Stimulated activated CD4-positive, alpha-beta T cell treated with anti-CD3 and anti-CD28 coated beads, Interleukin-2, amount 100 ng/mL, for 4 hours (primary cell): ENCODE measurements around the gene PRKN.

ENCODE experiments used
- DNase-seq: peaks from one replicate; pipeline ENCODE4 v3.0.0-alpha.2; 2020; ENCODE audit warnings: low read depth

PRKN gene

DNA sequence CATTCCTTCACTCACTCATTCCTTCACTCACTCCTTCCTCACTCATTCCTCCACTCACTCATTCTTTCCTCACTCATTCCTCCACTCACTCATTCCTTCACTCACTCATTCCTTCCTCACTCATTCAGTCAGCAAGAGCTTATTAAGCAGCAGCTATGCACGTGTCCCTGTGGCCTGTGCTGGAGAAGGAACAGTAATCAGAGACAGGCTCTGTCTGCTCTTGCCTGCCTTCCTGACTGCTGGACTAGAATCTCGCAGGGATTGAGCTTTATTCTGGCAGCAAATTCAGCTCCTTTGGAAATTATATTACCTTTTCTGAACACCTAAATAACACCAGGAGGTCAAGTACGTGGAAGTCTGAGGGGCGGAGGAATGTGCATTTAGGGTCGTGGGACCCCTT lies 1314.8 kb downstream of the PRKN start:
- DNase-seq = no peak

DNA sequence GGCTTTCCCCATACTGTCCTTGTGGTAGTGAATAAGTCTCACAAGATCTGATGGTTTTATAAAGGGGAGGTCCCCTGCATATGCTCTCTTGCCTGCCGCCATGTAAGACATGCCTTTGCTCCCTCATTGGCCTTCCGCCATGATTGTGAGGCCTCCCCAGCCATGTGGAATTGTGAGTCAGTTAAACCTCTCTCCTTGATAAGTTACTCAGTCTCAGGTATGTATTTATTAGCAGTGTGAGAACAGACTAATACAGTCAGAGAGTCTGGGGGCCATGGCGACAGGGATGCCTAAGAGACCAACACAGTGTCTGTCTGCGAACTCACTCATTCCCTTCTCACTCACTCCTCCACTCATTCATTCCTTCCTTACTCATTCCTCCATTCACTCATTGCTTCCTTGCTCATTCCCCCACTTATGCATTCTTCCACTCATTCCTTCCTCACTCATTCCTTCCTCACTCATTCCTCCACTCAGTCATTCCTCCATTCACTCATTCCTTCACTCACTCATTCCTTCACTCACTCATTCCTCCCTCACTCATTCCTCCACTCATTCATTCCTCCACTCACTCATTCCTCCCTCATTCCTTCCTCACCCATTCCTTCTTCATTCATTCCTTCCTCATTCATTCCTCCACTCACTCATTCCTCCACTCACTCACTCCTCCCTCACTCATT lies 1316.2 kb downstream of the PRKN start:
- DNase-seq = no peak

DNA sequence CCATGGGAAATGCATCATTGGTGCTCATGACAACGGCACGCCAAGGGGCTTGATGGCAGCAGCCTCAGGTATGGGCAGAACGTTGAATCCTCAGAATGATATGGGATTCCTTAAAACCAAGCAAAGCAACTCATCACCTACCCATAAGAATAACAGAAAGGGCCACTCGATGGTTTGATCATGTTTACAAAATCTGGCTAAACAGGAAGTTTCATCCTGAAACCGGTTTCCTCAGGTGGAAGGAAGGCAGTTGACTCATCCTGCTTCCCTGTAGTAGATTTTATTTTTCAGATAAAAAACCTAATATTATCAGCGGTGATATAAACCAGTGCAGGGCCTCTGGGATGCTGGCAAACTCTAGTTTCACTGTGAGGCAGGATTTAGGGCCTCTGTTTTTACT lies 1316.8 kb downstream of the PRKN start:
- DNase-seq = no peak

DNA sequence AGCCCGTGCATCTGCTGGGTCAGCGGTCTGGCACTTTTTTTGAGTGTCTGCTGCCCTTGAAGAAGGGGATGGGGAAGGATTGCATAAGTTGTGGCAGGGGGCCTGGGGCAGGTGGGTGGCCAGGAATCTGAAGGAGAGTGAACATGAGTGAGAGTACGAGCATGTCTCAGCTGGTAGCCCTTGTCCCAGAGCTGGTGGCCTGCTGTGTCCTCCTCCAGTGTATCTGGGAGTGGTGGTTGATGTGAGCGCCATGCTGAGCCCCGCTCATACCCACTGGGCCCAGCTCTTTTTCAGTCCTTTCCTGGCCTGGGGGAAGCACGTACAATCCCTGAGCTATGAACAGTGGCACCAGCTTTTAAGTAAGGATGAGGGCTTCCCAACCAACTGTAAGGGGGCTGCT lies 1317.5 kb downstream of the PRKN start:
- DNase-seq = no peak

DNA sequence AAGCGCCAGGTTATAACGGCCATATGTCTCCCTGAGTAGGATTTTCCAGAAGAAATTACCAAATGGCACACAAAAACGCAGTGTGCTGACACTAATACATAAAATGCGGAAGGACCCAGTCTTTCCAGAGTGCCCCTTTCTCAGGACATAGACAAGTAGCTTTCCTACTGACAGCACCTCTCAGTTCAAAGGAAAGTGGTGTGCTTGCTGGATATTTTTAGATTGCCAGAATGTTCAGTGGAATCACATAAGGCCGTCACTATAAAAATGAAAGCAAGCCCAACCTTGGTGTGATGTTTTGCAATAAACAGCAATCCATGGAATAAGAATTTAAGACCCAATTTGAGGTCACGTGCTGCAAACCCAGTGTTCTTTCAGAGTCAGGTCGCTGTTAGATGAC lies 1318.2 kb downstream of the PRKN start:
- DNase-seq = no peak

DNA sequence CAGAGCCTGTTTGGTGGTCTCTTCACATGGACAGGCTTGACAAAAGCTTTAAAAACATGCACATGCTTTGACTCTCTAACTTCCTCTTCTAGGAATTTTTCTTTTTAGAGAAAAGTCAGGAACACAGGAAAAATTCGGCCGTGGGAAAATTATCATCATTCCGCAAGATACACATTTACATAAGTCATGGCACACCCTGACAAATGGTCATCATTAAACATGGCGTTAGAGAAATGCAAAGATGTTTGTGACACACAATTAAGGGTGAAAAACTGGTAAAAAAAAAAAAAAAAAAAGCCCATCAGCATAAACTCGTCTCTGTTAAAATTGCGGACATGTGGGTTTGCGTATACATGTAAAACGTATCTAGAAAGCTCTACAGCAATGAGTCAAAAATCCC lies 1319.5 kb downstream of the PRKN start:
- DNase-seq = no peak

DNA sequence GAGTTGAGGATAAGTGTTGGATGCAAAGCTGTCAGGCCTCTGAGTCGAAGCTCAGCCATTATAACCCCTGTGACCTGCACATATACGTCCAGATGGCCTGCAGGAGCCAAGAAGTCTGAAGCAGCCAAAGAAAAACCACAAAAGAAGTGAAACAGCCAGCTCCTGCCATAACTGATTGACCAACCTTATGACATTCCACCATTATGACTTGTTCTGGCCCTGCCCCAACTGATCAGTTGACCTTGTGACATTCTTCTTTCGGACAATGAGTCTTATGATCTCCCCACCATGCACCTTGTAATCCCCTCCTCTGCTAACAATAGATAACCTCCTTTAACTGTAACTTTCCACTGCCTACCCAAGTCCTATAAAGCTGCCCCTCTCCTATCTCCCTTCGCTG lies 1320.0 kb downstream of the PRKN start:
- DNase-seq = no peak

DNA sequence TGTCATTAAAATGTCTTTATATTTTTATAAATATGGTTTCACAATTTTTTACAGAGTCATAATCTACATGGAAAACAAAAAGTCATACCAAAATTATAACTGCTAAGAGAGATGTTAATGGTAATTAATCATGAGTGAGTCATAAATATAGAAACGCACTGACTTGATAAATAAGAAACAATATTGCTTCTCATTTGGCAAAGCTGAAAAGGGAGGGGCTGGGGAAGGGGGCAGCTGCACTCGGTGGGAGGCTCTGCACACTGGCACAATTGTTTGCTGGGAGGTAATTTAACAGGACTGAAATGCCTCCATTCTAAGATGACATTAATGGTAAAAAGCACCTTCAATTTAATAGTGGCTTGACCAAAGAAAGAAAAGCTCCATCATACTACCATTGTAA lies 1320.5 kb downstream of the PRKN start:
- no peak for DNase-seq

DNA sequence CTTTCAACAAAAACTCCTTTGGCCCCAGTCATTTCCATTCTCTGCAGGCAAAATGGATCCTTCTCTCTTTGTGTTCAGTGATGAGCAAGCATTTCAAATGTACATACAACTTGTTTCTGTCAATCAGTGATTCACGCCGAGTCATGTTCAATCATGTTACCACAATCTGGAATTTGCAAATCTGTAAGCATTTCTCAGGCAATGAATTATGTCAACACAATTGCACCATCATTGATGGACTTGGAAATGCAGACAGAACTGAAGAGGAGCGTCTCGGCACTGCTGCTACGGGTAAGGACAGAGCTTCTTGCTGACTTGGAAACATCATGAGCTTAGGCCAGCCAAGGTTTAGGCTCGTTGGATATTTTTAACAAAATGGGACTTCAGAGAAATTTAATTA lies 1320.9 kb downstream of the PRKN start:
- DNase-seq = no peak

DNA sequence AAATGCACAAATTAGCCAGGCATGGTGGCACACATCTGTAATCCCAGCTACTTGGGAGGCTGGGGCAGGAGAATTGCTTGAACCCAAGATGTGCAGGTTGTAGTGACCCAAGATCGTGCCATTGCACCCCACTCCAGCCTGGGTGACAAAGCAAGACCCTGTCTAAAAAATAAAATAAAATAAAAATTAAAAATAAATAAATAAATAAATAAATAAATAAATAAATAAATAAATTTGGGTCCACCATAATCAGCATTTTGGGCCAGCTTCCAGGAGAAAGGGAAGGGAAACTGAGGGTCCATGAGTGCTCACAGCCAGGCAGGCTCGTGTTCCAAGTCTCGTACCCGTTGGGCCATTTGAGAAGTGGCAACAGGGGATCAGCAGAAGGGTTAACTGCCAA lies 1322.1 kb downstream of the PRKN start:
- no peak for DNase-seq

DNA sequence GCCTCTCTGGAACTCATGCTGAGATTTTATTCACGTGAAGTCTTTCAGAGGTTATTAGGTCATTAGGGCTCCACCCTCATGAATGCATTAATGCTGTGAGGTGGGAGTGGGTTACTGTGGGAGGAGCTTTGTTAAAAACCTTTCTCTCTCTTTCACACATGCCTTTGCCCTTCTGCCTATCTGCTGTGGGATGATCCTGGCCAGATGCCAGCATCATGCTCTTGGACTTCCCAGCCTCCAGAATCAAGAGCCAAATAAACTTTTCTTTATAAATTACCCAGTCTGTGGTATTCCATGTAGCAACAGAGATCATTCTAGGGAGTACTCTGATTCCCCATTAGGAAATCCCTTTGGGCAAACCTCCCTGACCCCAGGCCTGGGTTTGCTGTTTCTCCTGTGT lies 1323.8 kb downstream of the PRKN start:
- DNase-seq = no peak

DNA sequence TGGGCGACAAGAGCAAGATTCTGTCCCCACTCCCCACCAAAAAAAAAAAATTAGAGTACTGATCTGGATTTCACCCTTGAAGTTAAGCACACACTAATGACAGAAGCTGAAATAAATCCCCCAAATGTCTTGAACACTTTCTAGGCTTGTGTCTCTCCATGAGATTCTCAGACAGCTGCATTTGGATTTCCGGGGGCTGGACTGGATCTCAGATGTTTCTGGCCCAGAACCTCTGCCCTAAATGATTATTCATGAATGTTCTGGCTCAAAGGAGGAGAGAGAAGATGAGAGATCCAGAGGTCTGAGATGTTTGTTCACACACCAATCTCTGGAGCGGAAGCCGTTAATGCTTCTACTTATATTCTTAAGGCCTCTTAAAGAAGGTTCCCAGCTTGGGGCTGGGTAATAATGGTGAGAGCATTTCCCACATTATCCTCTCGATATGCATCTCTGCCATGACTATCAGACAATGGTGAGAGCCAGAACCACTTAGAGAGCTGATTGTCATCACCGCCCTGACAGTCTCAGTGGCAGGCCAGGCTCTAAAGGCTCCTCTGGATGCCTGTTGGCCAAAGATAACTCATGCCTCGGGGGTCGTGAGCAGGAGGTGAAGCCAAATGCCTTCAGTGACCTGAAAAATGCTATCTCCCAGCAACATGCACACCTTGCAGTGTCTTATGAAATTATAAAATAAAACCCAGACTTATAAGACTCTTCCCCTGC lies 1325.8 kb downstream of the PRKN start:
- DNase-seq = no peak

DNA sequence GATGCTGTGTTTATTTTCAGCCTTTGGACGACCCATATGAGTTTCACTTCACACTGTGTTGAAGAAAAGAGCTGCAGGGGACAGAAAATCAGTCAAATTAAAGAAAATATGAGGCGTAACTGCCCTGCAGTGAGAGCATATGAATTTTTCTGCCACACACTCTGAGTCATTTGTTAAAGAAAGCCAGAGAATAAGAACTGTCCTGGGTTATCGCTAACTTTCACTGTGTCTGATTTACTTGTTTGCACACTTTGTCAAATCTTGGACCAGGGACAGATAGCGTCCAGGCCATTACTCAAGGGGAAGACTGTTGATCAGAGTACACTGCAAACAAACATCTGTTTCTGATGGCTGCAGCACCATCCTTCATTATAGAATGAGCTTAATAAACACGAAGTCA lies 1326.9 kb downstream of the PRKN start:
- no peak for DNase-seq

DNA sequence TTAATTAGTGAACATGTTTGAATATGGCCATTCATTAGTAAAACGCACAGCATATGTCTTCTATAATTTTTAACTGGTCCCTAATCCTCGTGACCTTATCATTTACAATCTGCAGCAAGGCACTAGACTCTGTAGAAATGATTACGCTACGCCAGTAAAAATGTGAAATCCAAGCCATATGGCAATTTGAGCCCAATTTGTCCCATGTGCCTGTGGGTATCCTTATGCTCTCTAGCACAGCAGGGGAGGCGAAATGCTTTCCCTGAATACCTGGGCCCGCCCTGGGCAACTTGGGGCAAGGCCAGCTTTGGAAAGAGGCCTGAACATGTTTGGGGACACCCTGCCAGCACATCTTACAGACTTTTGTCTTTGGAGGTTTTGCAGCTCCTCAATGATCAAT lies 1331.0 kb downstream of the PRKN start:
- no peak for DNase-seq

DNA sequence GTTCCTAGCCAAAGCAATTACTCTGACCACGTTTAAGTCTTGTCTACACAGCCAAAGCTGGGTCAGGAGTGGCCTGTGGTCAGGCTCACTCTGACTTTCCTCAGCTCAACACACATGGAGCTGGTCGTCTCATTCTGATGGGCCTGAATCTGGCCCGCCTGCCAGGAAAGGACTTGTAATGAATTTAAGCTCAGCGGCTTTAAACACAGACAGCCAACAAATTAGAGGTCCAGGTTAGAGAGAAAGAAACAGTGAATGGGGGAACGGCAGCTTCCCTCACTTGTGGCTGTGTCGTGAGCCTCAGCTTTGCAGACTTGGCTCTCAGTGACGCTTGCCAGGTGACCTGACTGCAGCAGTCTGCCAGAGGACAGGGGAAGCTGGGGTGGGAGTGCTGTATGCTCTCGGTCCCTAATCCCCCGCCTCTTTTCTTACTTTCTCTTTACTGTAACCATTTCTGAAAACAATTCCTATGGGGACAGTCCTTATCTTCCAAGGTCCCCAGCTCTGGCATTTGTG lies 1331.8 kb downstream of the PRKN start:
- DNase-seq = no peak

DNA sequence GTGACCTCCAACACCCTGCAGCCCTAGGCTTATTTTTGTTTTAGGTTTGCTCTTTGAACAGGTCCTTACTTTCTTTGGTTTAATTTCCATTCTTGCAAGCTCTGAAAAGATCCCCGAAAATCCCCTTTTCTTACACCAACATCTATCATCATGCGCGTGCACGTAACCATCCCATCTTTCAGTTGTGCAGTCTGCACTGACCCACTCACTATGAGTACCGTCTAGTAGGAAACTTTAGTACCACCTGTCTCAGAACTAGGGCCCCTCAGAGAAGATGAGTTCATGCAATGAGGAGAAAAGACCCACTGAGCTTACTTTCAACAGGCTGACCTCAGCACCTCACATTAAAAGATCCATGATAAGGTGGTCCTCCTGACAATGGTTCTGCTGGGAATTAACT lies 1333.1 kb downstream of the PRKN start:
- no peak for DNase-seq

DNA sequence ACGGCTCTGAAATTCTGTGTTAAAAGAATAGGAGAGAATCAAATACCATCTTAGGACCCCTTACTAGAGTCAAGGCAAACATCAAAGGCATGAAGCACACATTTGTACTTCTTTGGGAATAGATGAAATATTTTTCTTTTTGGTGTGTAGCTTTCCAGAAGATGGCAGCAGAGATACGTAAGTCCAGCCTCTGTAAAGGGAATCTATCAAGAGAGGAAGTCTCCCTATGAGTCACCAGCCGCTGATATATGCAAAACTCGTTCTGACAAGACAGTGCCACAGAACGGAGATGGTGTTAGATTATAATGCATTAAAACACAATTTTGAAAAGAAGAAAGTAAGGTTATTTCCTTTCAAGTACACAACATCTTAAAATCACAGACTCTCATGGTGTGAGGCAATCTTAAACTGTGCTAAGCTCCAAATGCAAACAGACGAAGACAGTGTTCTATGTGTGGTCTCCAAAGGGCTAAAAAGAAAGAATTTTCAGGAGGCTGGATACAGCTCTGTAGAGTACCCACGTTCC lies 1333.7 kb downstream of the PRKN start:
- peak; percentile 41 for DNase-seq

DNA sequence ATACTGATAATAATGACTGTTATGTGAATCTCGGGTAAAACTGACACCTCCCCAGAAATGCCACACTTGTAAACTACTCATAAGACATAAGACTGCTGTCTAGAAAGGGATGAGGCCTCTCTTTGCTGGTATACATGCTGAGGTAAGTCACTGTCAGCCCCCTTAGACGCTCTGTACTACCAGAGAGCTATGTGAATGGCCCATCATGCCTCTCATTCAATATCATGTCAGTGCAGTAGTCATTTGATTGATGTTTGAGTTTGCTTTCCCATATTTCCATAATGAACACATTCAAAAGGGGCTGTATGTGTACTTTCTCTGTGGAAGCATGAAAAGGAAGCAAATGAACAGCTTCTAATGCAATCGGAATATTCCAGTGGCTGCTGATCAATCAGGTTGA lies 1334.3 kb downstream of the PRKN start:
- DNase-seq = no peak

DNA sequence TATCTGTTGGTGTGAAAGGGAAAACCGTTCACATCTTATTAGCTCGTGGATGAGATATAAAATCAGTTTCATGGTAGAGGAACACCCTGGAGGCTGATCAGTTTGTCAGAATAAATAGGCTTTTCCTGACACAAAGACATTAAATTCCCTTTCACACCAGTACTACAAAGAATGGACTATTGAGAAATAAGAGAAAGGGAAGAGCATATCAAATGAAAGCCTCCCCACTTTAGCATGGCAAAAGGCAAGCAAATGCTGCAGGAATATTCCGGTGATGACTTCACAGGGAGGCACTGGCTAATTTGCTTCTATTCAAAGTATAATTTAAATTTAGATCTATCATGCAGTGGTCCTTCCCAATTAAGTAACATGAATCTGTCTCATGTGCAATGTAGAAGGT lies 1337.8 kb downstream of the PRKN start:
- no peak for DNase-seq

DNA sequence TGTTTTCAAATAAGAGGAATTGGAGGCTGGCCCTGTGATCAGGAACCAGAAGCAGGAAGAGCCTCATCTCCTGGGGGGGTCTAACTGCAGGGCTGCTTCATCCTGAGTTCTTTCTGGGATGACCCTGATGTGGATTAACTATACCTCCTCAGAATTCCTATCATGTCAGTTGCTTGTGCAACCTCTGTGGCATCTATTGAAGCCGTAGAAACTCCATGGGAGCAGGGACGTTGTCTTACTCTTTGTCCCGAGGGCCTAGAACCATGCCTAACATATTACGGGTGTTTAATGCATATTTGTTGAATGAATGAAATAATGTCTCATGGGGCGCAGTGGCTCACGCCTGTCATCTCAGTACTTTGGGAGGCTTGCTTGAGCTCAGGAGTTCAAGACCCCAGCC lies 1343.6 kb downstream of the PRKN start:
- DNase-seq = no peak

DNA sequence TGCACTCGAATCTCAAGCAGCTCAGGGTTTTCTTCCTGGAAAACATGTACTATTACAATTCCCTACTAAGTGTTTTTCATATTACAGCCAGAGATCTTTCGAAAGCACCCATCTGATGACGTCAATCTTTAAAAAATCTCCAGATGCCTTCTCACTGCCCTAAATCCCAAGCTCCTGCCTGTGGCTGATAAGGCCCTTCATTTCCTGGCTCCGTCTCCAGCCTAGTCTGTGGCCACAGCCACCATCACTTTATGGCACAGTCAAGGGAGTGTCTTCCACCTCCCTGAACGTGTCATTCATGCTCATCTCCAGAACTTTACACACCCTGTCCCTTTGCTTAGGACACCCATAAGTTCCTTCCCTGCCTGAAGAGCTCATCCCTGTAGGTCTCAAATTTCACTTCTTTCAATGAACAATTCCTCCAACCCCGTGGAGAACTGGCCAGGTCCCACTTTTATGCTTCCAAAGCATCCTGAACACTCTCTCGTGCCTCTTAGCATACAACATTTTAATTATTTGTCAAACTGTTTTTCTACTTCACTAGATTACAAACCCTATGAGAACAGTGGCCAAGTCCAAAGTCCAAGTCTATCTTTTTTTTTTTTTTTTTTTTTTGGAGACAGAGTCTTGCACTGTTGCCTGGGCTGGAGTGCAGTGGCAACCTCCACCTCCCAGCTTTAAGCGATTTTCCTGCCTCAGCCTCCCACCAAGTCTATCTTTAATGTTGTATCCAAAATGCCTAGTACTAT lies 1347.6 kb downstream of the PRKN start:
- no peak for DNase-seq

DNA sequence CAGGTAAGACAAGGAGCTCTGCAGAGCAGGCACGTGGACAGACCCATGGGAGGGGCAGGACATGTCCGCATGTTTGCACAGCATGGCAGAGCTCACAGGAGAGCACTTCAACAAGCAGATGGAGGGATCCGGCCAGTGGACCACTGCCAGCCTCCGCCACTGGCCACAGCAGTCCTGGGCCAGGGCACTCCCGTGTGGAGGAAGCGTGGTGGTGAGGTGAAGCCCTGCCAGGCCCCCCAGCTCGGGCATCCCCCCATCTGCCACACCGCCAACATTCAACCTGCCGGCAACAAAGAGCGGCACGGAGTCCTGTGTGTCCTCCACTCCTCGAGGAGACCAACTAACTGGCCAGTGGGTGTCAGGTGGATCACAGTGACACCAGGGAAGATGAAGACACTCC lies 1349.5 kb downstream of the PRKN start:
- DNase-seq = no peak

DNA sequence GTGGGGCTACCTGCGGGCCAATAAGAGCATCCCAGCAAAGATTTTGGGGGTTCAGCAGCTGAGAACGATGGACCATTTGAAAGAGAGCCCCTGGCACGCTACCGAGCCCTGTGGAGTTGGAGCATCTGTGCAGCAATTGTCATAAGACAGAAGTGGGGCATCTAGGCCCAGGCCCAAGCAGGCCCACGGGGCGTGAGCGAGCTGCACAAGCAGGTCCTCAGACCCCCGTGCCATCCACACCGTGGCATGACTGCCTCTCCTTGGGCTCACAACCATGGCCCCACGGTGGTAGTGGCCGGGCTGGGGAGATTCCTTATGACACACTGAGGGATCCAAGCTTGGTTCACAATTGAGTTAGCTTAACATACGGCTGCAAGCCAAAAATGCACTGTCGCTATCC lies 1350.5 kb downstream of the PRKN start:
- no peak for DNase-seq
